Naive thymus-derived CD4-positive, alpha-beta T cell (primary cell): ENCODE data around the gene GNG12. TPM values are rescaled to one million over a fixed set of nuclear protein-coding genes. Genes with fewer than 3 reads are reported as not detected.

ENCODE experiments used
- ATAC-seq: fragments of 150-1000 bp; cut with Tn5 transposase; 2 replicates; pipeline ENCODE4 v1.10.0; 2021; ENCODE audit warnings: mild to moderate bottlenecking, moderate library complexity
- CTCF ChIA-PET: fragments of 350-600 bp; sonication (Branson Sonifier 250); formaldehyde crosslinking; loops from one replicate; lab custom pipeline; 2021; ENCODE audit warnings: antibody characterized with exemption; lab: Charles Lee
- POLR2A ChIA-PET: fragments of 350-600 bp; sonication (Branson Sonifier 250); formaldehyde crosslinking; loops from one replicate; lab custom pipeline; 2021; ENCODE audit warnings: antibody characterized with exemption, inconsistent platforms; lab: Charles Lee
- DNase-seq, 9 donors: peaks; one replicate each; pipeline versions ENCODE4 v3.0.0 to v3.0.0-alpha.2; 2020 to 2022; ENCODE audit warnings: mixed read lengths in 1 of 9
- H3K27ac ChIP-seq: one replicate; pipeline ENCODE4 v1.7.0; 2013; ENCODE audit warnings: mild to moderate bottlenecking, low read depth, low read length, moderate library complexity
- H3K27me3 ChIP-seq, 2 donors: one replicate each; pipeline ENCODE4 v1.7.0; 2013; ENCODE audit warnings: low read length in 2 of 2, mild to moderate bottlenecking in 2 of 2, moderate library complexity in 2 of 2; ENCODE audit not compliant: control insufficient read depth in 2 of 2, insufficient read depth in 2 of 2
- H3K36me3 ChIP-seq, 3 experiments: 1 replicate in 2 of 3; 2 replicates in 1 of 3; pipeline ENCODE4 v1.7.0; 2013; ENCODE audit warnings: low read length in 3 of 3, mild to moderate bottlenecking in 3 of 3, moderate library complexity in 1 of 3; ENCODE audit not compliant: insufficient read depth in 3 of 3, control insufficient read depth in 2 of 3
- H3K4me1 ChIP-seq, 2 donors: one replicate each; pipeline ENCODE4 v1.7.0; 2013; ENCODE audit warnings: low read length in 2 of 2, mild to moderate bottlenecking in 2 of 2, moderate library complexity in 1 of 2; ENCODE audit not compliant: control insufficient read depth in 2 of 2, insufficient read depth in 2 of 2
- H3K4me3 ChIP-seq: 2 replicates; pipeline ENCODE4 v1.7.0; 2013; ENCODE audit warnings: mild to moderate bottlenecking, low read length
- H3K9me3 ChIP-seq, 3 experiments: 1 replicate in 2 of 3; 2 replicates in 1 of 3; pipeline ENCODE4 v1.7.0; 2013; ENCODE audit warnings: low read length in 3 of 3; ENCODE audit not compliant: control insufficient read depth in 2 of 3
- H3K27ac Mint-ChIP-seq, 9 donors: one replicate each; pipeline ENCODE4 v1.8.0; 2020 to 2022; ENCODE audit warnings: mixed read lengths in 9 of 9, mild to moderate bottlenecking in 8 of 9, moderate library complexity in 5 of 9, inconsistent platforms in 2 of 9
- H3K27me3 Mint-ChIP-seq, 5 donors: one replicate each; pipeline ENCODE4 v1.8.0; 2021 to 2022; ENCODE audit warnings: mixed read lengths in 5 of 5, mild to moderate bottlenecking in 1 of 5
- H3K36me3 Mint-ChIP-seq, 5 donors: one replicate each; pipeline ENCODE4 v1.8.0; 2020 to 2022; ENCODE audit warnings: mixed read lengths in 5 of 5, mild to moderate bottlenecking in 3 of 5, inconsistent platforms in 1 of 5
- H3K4me1 Mint-ChIP-seq, 7 donors: one replicate each; pipeline ENCODE4 v1.8.0; 2020 to 2022; ENCODE audit warnings: mixed read lengths in 7 of 7, mild to moderate bottlenecking in 3 of 7, inconsistent platforms in 1 of 7
- H3K4me3 Mint-ChIP-seq, 10 donors: one replicate each; pipeline ENCODE4 v1.8.0; 2020 to 2022; ENCODE audit warnings: mild to moderate bottlenecking in 10 of 10, mixed read lengths in 10 of 10, moderate library complexity in 6 of 10, inconsistent platforms in 2 of 10
- H3K9me3 Mint-ChIP-seq, 11 donors: one replicate each; pipeline ENCODE4 v1.8.0; 2020 to 2022; ENCODE audit warnings: mixed read lengths in 11 of 11, mild to moderate bottlenecking in 4 of 11, inconsistent platforms in 1 of 11, moderate library complexity in 1 of 11
- intact Hi-C, 2 donors: fragments of 100-400 bp; cut with micrococcal nuclease; formaldehyde crosslinking; loops; one replicate each; pipeline ENCODE4 v1.15.1; 2023
- polyA plus RNA-seq, 2 donors: library from polyadenylated mRNA; unstranded; fragments of 300-500 nt; fragmentation: Illumina TruSeq; gene quantifications; one replicate each; pipeline ENCODE4 v1.2.3, GENCODE V29; 2021
- total RNA-seq, 6 experiments: library from RNA in 5 of 6; stranded (reverse) in 5 of 6; gene quantifications; 1 replicate in 5 of 6; 2 replicates in 1 of 6; pipeline ENCODE4 v1.2.3 and lab custom pipeline; 2021 to 2026

The GNG12 gene
- total and polyA plus RNA-seq, 7 experiments from 2014 or later = not detected

DNA sequence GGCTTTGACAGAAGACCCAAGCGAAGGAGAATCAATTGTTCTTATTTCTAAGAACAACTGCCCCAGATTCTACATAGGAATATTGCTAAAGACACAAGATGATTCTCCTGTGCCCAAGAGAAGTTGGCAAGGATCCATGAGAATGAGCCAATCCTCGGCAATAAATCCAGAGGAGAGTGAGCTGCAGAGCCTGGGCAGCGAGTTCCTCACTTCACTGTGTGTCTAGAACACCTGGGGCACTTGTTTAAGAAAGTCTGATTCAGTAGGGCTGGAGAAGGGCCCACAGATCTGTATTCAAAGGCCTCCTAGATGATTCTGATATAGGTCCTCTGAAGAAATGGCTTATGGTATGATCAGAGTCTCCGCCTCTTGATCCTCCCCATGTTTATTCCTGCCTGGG is 116.5 kb downstream of the GNG12 start:
- no peaks in the 10 kb centered on the region for H3K9me3 ChIP-seq
- no peaks in the 10 kb centered on the region for H3K36me3 Mint-ChIP-seq
- intact Hi-C loops = no loop called here
- peaks cover 0 to 2% (median 0%) of the 10 kb centered on the region in 7 donors for H3K4me1 Mint-ChIP-seq
- H3K27me3 Mint-ChIP-seq = peaks cover 0 to 4% (median 0%) of the 10 kb centered on the region in 5 donors
- no peaks in the 10 kb centered on the region for H3K36me3 ChIP-seq
- ATAC-seq (no peak), DNase-seq (no peak)
- no peaks in the 10 kb centered on the region for H3K4me1 ChIP-seq
- POLR2A ChIA-PET = no interaction called here
- H3K4me3 Mint-ChIP-seq = no peak overlapping the region
- H3K27ac Mint-ChIP-seq = no peak overlapping the region
- no peaks in the 10 kb centered on the region for H3K27me3 ChIP-seq
- H3K9me3 Mint-ChIP-seq = no peaks in the 10 kb centered on the region
- no peak overlapping the region for H3K4me3 ChIP-seq
- H3K27ac ChIP-seq = no peak overlapping the region
- CTCF ChIA-PET = no interaction called here

DNA sequence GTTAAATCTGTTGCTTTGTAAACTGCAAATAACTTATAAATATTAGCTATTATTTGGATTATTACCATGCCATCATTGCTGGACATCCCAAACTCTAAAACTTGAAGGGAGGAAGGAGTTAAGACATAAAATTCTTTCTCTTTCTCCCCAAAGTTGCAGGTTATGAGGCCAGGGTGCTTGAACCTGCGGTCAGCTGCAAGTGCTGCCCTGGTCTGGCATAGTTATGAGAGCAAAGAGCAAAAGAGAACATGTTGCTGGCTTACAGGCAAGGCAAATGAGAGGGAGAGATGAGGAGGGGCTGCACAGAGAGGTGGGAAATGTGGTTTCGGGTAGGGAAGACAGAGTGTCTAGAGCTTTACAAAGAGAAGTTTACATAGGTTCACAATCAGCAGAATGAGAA is 117.4 kb downstream of the GNG12 start:
- POLR2A ChIA-PET = no interaction called here
- Mint-ChIP-seq H3K9me3 (no peaks in the 10 kb centered on the region), H3K36me3 (no peaks in the 10 kb centered on the region), H3K4me3 (no peak overlapping the region), H3K27ac (no peak overlapping the region), H3K4me1 (peaks cover 0 to 5% (median 0%) of the 10 kb centered on the region in 7 donors), H3K27me3 (peaks cover 0 to 7% (median 0%) of the 10 kb centered on the region in 5 donors)
- Histone ChIP-seq H3K4me1 (no peaks in the 10 kb centered on the region), H3K27ac (no peak overlapping the region), H3K27me3 (no peaks in the 10 kb centered on the region), H3K36me3 (no peaks in the 10 kb centered on the region), H3K9me3 (no peaks in the 10 kb centered on the region), H3K4me3 (no peak overlapping the region)
- DNase-seq (no peak), ATAC-seq (no peak)
- CTCF ChIA-PET = no interaction called here
- intact Hi-C loops = no loop called here

DNA sequence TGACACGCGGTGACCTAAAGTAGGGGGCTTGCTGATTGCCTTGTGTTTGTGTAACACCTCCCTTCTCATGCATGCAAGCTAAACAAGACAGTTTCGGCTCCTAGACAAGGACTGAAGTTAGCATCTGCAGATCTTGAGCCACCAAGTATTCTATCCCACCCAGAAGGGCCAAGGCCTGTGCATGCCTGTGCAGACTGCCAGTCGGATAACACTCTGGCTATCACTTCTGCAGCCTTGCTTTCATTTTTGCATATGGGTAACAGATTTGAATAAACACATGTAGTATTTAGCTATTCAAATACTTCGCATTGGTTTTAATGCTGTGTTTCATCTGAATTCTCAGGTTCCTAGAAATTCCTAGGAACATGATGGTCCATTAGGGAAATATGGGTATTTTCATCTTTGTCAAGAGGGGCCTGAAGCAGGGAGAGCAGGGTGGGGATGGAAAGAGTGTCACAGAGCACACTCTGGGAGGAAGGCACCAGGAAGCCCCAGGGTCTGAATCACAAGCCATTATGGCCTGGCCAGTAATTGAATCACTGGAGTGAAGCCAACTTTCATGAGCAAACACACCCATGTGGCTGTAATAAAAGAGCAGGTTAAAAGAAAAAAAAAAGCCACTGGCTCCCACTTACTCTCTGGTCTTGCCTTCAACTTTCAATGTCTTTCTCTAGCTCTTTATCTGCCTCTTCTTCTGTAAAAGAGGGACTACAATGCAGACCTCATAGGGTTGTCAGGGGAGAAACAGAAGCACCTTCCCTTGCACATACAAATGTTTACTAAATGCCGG is 120.0 kb downstream of the GNG12 start:
- no peak overlapping the region for H3K27ac Mint-ChIP-seq
- H3K4me1 ChIP-seq = no peaks in the 10 kb centered on the region
- H3K4me3 Mint-ChIP-seq = no peak overlapping the region
- no peaks in the 10 kb centered on the region for H3K9me3 ChIP-seq
- ChIA-PET POLR2A (no interaction called here), CTCF (no interaction called here)
- ATAC-seq (no peak), DNase-seq (no peak)
- no peaks in the 10 kb centered on the region for H3K27me3 ChIP-seq
- H3K4me1 Mint-ChIP-seq = peaks cover 0 to 5% (median 0%) of the 10 kb centered on the region in 7 donors
- H3K36me3 Mint-ChIP-seq = no peaks in the 10 kb centered on the region
- no peaks in the 10 kb centered on the region for H3K36me3 ChIP-seq
- intact Hi-C loops = no loop called here
- H3K4me3 ChIP-seq = no peak overlapping the region
- peaks cover 0 to 7% (median 0%) of the 10 kb centered on the region in 5 donors for H3K27me3 Mint-ChIP-seq
- no peaks in the 10 kb centered on the region for H3K9me3 Mint-ChIP-seq
- H3K27ac ChIP-seq = no peak overlapping the region

DNA sequence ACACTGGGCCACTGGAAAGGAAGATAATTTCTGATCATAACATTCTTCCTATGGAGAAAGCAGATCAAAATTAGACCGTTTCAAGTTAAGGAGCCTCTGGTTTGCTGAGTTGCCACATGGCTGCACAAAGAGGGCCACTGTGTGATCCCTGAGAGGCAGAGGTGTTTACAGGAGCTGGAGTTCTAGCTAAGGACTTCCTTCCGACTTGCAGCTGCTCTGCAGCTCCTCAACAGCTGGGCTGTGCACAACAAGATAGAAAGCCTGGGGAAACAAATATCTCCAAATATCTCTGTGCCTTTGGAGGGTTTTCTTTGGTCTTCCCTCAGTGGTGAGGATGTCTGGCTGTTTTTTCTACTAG is 121.4 kb downstream of the GNG12 start:
- H3K9me3 Mint-ChIP-seq = no peaks in the 10 kb centered on the region
- H3K4me3 ChIP-seq = no peak overlapping the region
- H3K4me1 Mint-ChIP-seq = peaks cover 0 to 5% (median 0%) of the 10 kb centered on the region in 7 donors
- peaks cover 0 to 7% (median 0%) of the 10 kb centered on the region in 5 donors for H3K27me3 Mint-ChIP-seq
- H3K27ac Mint-ChIP-seq = no peak overlapping the region
- H3K9me3 ChIP-seq = no peaks in the 10 kb centered on the region
- H3K4me1 ChIP-seq = no peaks in the 10 kb centered on the region
- ATAC-seq = no peak
- CTCF ChIA-PET = no interaction called here
- POLR2A ChIA-PET = interaction anchor here (1.0 kb wide), 1 partner anchor 27 kb away, joined by 3 read pairs; the partner anchor contains the start of gene GADD45A
- intact Hi-C loops = no loop called here
- no peak for DNase-seq
- H3K4me3 Mint-ChIP-seq = no peak overlapping the region
- H3K27me3 ChIP-seq = no peaks in the 10 kb centered on the region
- H3K36me3 ChIP-seq = no peaks in the 10 kb centered on the region
- no peak overlapping the region for H3K27ac ChIP-seq
- no peaks in the 10 kb centered on the region for H3K36me3 Mint-ChIP-seq

DNA sequence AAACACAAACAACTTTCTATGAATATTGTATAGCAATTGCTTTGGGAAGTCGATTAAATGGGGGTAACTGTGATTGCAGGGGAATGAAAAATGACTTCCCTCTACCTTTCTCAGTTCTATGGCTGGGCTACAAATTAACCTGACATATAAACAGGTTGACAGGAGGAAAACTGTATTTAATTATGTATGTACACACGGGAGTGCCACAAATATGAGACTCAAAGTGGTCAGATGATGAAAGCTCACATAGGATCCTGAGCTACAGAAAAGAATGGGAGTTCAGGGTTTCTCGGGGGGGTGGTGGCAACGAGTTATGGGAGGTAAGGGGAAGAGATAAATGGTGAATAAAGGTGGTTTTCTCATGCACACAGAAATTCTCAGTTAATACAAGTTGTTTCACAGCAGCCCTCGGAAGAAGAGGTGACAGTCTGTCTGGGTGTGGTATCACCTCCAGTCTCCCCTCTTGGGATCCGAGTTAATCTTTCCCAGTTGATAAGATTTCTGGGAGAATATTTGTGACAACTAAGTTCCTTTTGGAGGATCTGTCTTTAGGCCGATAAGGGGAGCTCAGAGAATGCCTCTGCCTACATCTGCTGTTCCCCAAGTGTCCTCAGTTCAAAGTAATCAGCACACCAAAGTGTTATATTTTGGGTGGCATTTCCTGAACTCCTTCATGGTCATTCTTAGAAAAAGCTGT is 122.0 kb downstream of the GNG12 start:
- ATAC-seq = no peak
- H3K36me3 Mint-ChIP-seq = no peaks in the 10 kb centered on the region
- CTCF ChIA-PET = no interaction called here

DNA sequence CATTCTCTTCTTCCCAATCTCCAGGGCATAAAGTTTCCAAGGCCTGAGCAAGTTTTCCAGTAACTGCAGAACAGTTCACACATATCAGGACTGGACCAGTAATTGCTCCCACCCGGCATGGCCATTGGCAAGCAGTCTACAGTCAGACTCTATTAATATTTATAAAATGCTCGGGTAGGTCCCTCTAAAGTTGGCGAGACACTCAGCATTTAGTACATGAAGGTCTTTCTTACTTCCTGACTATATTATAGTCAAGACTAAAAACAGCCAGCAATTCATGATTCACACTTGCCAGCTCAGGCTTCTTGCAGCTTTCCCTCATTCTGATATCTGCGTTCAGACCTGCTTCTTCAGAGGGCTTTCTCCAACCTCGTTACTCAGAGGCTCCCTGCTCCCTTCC is 122.8 kb downstream of the GNG12 start:
- intact Hi-C loops = no loop called here
- no peaks in the 10 kb centered on the region for H3K4me1 ChIP-seq
- ATAC-seq (no peak), DNase-seq (no peak)
- CTCF ChIA-PET = no interaction called here
- no peaks in the 10 kb centered on the region for H3K9me3 Mint-ChIP-seq
- no peaks in the 10 kb centered on the region for H3K36me3 Mint-ChIP-seq
- H3K4me3 ChIP-seq = no peak overlapping the region
- H3K27ac Mint-ChIP-seq = no peak overlapping the region
- H3K4me3 Mint-ChIP-seq = no peak overlapping the region
- H3K27ac ChIP-seq = no peak overlapping the region
- no peaks in the 10 kb centered on the region for H3K27me3 ChIP-seq
- POLR2A ChIA-PET = no interaction called here
- no peaks in the 10 kb centered on the region for H3K36me3 ChIP-seq
- H3K9me3 ChIP-seq = no peaks in the 10 kb centered on the region
- H3K27me3 Mint-ChIP-seq = peaks cover 0 to 12% (median 0%) of the 10 kb centered on the region in 5 donors
- H3K4me1 Mint-ChIP-seq = peaks cover 0 to 5% (median 0%) of the 10 kb centered on the region in 7 donors

More for the DNA sequence above, 122.0 kb downstream of the GNG12 start:
- POLR2A ChIA-PET = interaction anchor here (1.0 kb wide), 1 partner anchor 27 kb away, joined by 3 read pairs; the partner anchor contains the start of gene GADD45A
- H3K4me1 Mint-ChIP-seq = peaks cover 0 to 5% (median 0%) of the 10 kb centered on the region in 7 donors
- no peak for DNase-seq
- H3K4me1 ChIP-seq = no peaks in the 10 kb centered on the region
- H3K27me3 ChIP-seq = no peaks in the 10 kb centered on the region
- no peak overlapping the region for H3K4me3 Mint-ChIP-seq
- no peak overlapping the region for H3K27ac Mint-ChIP-seq
- H3K4me3 ChIP-seq = no peak overlapping the region
- H3K27me3 Mint-ChIP-seq = peaks cover 0 to 7% (median 0%) of the 10 kb centered on the region in 5 donors
- intact Hi-C loops = no loop called here
- no peaks in the 10 kb centered on the region for H3K9me3 ChIP-seq
- no peak overlapping the region for H3K27ac ChIP-seq
- H3K36me3 ChIP-seq = no peaks in the 10 kb centered on the region
- H3K9me3 Mint-ChIP-seq = no peaks in the 10 kb centered on the region
